IMR-90 (cell line): ENCODE data around the gene MAGI1. TPM values are rescaled to one million over a fixed set of nuclear protein-coding genes. Genes with fewer than 3 reads are reported as not detected.

ENCODE experiments used
- ATAC-seq: fragments of 200-7000 bp; cut with Tn5 transposase; 2 replicates; pipeline ENCODE4 v1.9.1; 2020; ENCODE audit warnings: low read depth, mild to moderate bottlenecking, moderate library complexity
- BruUV-seq: library from RNA; stranded (reverse); fragments of 400-500 nt; replicated peaks from 2 replicates; lab custom pipeline; 2021; lab: Mats Ljungman, UMichigan
- CTCF ChIA-PET: fragments of 300-600 bp; formaldehyde crosslinking; extraction: SDS; loops from one replicate; lab custom pipeline; 2021; ENCODE audit warnings: antibody characterized with exemption; lab: Yijun Ruan, JAX
- POLR2A ChIA-PET: fragments of 300-600 bp; sonication (Branson Sonifier 250); formaldehyde crosslinking; loops from one replicate; lab custom pipeline; 2022; ENCODE audit warnings: antibody characterized with exemption; ENCODE audit not compliant: unreplicated experiment; lab: Charles Lee
- DNase-seq: peaks from one replicate; pipeline ENCODE4 v3.0.0; 2013
- H2AFZ ChIP-seq: replicated peaks from 2 replicates; pipeline ENCODE3; 2013; ENCODE audit warnings: low read length, mild to moderate bottlenecking; ENCODE audit not compliant: poor library complexity
- H2AK5ac ChIP-seq: 2 replicates; pipeline ENCODE4 v1.6.1; 2013; ENCODE audit warnings: low read depth, low read length, inconsistent platforms
- H2AK9ac ChIP-seq: replicated peaks from 2 replicates; pipeline ENCODE3; 2013; ENCODE audit warnings: mild to moderate bottlenecking, low read depth, low read length, moderate library complexity; ENCODE audit not compliant: poor library complexity
- H2BK120ac ChIP-seq: 2 replicates; pipeline ENCODE4 v1.6.1; 2013; ENCODE audit warnings: low read depth, low read length, inconsistent platforms
- H2BK15ac ChIP-seq: 3 replicates; pipeline ENCODE4 v1.6.1; 2013; ENCODE audit warnings: low read depth, low read length, inconsistent platforms
- H2BK20ac ChIP-seq: 2 replicates; pipeline ENCODE4 v1.6.1; 2013; ENCODE audit warnings: low read depth, mild to moderate bottlenecking, inconsistent platforms, low read length, moderate library complexity
- H2BK5ac ChIP-seq: 2 replicates; pipeline ENCODE4 v1.6.1; 2013; ENCODE audit warnings: mild to moderate bottlenecking, low read depth, low read length, inconsistent platforms; ENCODE audit not compliant: poor library complexity, severe bottlenecking
- H3K14ac ChIP-seq: replicated peaks from 2 replicates; pipeline ENCODE4 v1.6.1; 2013; ENCODE audit warnings: low read depth, low read length, inconsistent platforms
- H3K18ac ChIP-seq: 2 replicates; pipeline ENCODE4 v1.6.1; 2013; ENCODE audit warnings: low read depth, low read length, control low read depth
- H3K23ac ChIP-seq: 2 replicates; pipeline ENCODE4 v1.6.1; 2013; ENCODE audit warnings: low read depth, low read length, inconsistent platforms
- H3K27ac ChIP-seq: 2 replicates; pipeline ENCODE4 v1.5.1; 2013; ENCODE audit warnings: mild to moderate bottlenecking, control low read depth, low read length; ENCODE audit not compliant: insufficient read depth
- H3K27me3 ChIP-seq: 2 replicates; pipeline ENCODE4 v1.6.1; 2013; ENCODE audit warnings: low read length; ENCODE audit not compliant: control insufficient read depth, insufficient read depth
- H3K36me3 ChIP-seq: 2 replicates; pipeline ENCODE4 v1.6.1; 2013; ENCODE audit warnings: low read length, mixed read lengths; ENCODE audit not compliant: control insufficient read depth, insufficient read depth
- H3K4ac ChIP-seq: 2 replicates; pipeline ENCODE4 v1.6.1; 2013; ENCODE audit warnings: low read depth, low read length, inconsistent platforms
- H3K4me1 ChIP-seq: 2 replicates; pipeline ENCODE4 v1.6.1; 2013; ENCODE audit warnings: low read length, mixed read lengths; ENCODE audit not compliant: control insufficient read depth, insufficient read depth
- H3K4me2 ChIP-seq: 2 replicates; pipeline ENCODE4 v1.6.1; 2013; ENCODE audit warnings: low read depth, mild to moderate bottlenecking, control low read depth, low read length, moderate library complexity
- H3K4me3 ChIP-seq: 2 replicates; pipeline ENCODE4 v1.5.1; 2013; ENCODE audit warnings: low read depth, mild to moderate bottlenecking, control low read depth, low read length, moderate library complexity; ENCODE audit not compliant: insufficient read depth
- H3K56ac ChIP-seq: 2 replicates; pipeline ENCODE4 v1.6.1; 2013; ENCODE audit warnings: low read length, inconsistent platforms; ENCODE audit not compliant: insufficient read depth; ENCODE audit errors: extremely low read depth
- H3K79me1 ChIP-seq, 2 experiments: 2 replicates each; pipeline ENCODE4 v1.6.1; 2013; ENCODE audit warnings: low read length in 2 of 2, inconsistent platforms in 1 of 2, low read depth in 1 of 2
- H3K9ac ChIP-seq: 2 replicates; pipeline ENCODE4 v1.6.1; 2013; ENCODE audit warnings: low read depth, low read length, control low read depth
- H3K9me1 ChIP-seq: 2 replicates; pipeline ENCODE4 v1.6.1; 2013; ENCODE audit warnings: low read length, inconsistent platforms; ENCODE audit not compliant: insufficient read depth
- H3K9me3 ChIP-seq: 2 replicates; pipeline ENCODE4 v1.6.1; 2013; ENCODE audit warnings: low read length; ENCODE audit not compliant: control insufficient read depth, insufficient read depth
- H4K20me1 ChIP-seq: 2 replicates; pipeline ENCODE4 v1.6.1; 2013; ENCODE audit warnings: low read length, inconsistent platforms; ENCODE audit not compliant: insufficient read depth
- H4K5ac ChIP-seq: 2 replicates; pipeline ENCODE4 v1.6.1; 2013; ENCODE audit warnings: mild to moderate bottlenecking, low read depth, low read length, control low read depth
- H4K8ac ChIP-seq, 2 experiments: 2 replicates each; pipeline ENCODE4 v1.6.1; 2013; ENCODE audit warnings: low read depth in 2 of 2, low read length in 2 of 2, control low read depth in 1 of 2, inconsistent platforms in 1 of 2
- H4K91ac ChIP-seq: 2 replicates; pipeline ENCODE4 v1.6.1; 2013; ENCODE audit warnings: low read depth, low read length, inconsistent platforms; ENCODE audit not compliant: insufficient read depth
- BHLHE40 ChIP-seq: fragments of 150-350 bp; IDR thresholded peaks from 2 replicates; pipeline ENCODE4 v1.6.1; 2016; ENCODE audit warnings: mild to moderate bottlenecking, low read depth, low read length
- CEBPB ChIP-seq: IDR thresholded peaks from 2 replicates; pipeline ENCODE4 v1.6.1; 2012; ENCODE audit warnings: low read depth, low read length, improper control_type of control experiment
- CHD1 ChIP-seq: IDR thresholded peaks from 2 replicates; pipeline ENCODE4 v1.6.1; 2012; ENCODE audit warnings: low read depth, low read length, improper control_type of control experiment
- CTCF ChIP-seq: conservative IDR thresholded peaks from 2 replicates; pipeline ENCODE4 v1.5.1; 2012; ENCODE audit warnings: mild to moderate bottlenecking, low read depth, low read length, improper control_type of control experiment
- ELK1 ChIP-seq: fragments of 150-350 bp; IDR thresholded peaks from 2 replicates; pipeline ENCODE4 v1.6.1; 2016; ENCODE audit warnings: low read depth, mild to moderate bottlenecking, low read length, moderate library complexity, borderline replicate concordance
- FOS ChIP-seq: fragments of 150-350 bp; IDR thresholded peaks from 2 replicates; pipeline ENCODE4 v1.6.1; 2016; ENCODE audit warnings: low read depth, low read length
- MAFK ChIP-seq: IDR thresholded peaks from 2 replicates; pipeline ENCODE4 v1.6.1; 2012; ENCODE audit warnings: low read depth, low read length, improper control_type of control experiment
- MAZ ChIP-seq: IDR thresholded peaks from 2 replicates; pipeline ENCODE4 v1.6.1; 2012; ENCODE audit warnings: low read depth, mild to moderate bottlenecking, low read length, improper control_type of control experiment, moderate library complexity, borderline replicate concordance
- MXI1 ChIP-seq: IDR thresholded peaks from 2 replicates; pipeline ENCODE4 v1.6.1; 2012; ENCODE audit warnings: low read depth, mild to moderate bottlenecking, low read length, moderate library complexity, borderline replicate concordance
- NFE2L2 ChIP-seq: fragments of 150-350 bp; IDR thresholded peaks from 2 replicates; pipeline ENCODE4 v1.6.1; 2016; ENCODE audit warnings: low read depth, mild to moderate bottlenecking, low read length
- POLR2A ChIP-seq: IDR thresholded peaks from 2 replicates; pipeline ENCODE4 v1.6.1; 2012; ENCODE audit warnings: mild to moderate bottlenecking, low read depth, low read length
- RAD21 ChIP-seq: IDR thresholded peaks from 2 replicates; pipeline ENCODE4 v1.6.1; 2012; ENCODE audit warnings: low read length, improper control_type of control experiment
- RCOR1 ChIP-seq: IDR thresholded peaks from 2 replicates; pipeline ENCODE4 v1.6.1; 2012; ENCODE audit warnings: mild to moderate bottlenecking, low read length, improper control_type of control experiment; ENCODE audit not compliant: insufficient replicate concordance
- RFX5 ChIP-seq: IDR thresholded peaks from 2 replicates; pipeline ENCODE4 v1.8.0; 2012; ENCODE audit warnings: low read depth, mild to moderate bottlenecking, low read length, moderate library complexity
- SMC3 ChIP-seq: fragments of 150-350 bp; IDR thresholded peaks from 2 replicates; pipeline ENCODE4 v1.6.1; 2016; ENCODE audit warnings: low read depth, mild to moderate bottlenecking, antibody characterized with exemption, low read length, moderate library complexity
- USF2 ChIP-seq: fragments of 150-350 bp; IDR thresholded peaks from 2 replicates; pipeline ENCODE4 v1.6.1; 2017; ENCODE audit warnings: mild to moderate bottlenecking, antibody characterized with exemption, low read length, low read depth
- WGBS, 2 experiments: methylation state at CpG; one replicate each; pipeline versions ENCODE4 v1.1.5 to v1.1.7; 2013; ENCODE audit warnings: missing lambda C conversion rate in 2 of 2; ENCODE audit not compliant: insufficient read length in 1 of 2; ENCODE audit errors: extremely low coverage in 2 of 2; 5-methylcytosine and 5-hydroxymethylcytosine counted together
- dilution Hi-C: fragments of 300-500 bp; cut with HindIII; formaldehyde crosslinking; loops from one replicate; pipeline ENCODE4 v1.14.3; 2018; ENCODE audit warnings: low sequenced_read_pairs; ENCODE audit not compliant: unreplicated experiment
- in situ Hi-C: fragments of 300-500 bp; cut with MboI; formaldehyde crosslinking; loops from 3 replicates; pipeline ENCODE4 v1.14.3; 2019; ENCODE audit warnings: low sequenced_read_pairs, inconsistent platforms, mixed read lengths
- intact Hi-C: fragments of 100-400 bp; cut with micrococcal nuclease; formaldehyde crosslinking; loops from 2 replicates; pipeline ENCODE4 v1.10.0; 2022
- polyA plus RNA-seq, 3 experiments: library from polyadenylated mRNA; depleted of rRNA; stranded (reverse); fragments of >200 nt; gene quantifications; 2 replicates each; pipeline ENCODE4 v1.2.3, GENCODE V29; 2012; ENCODE audit warnings: low replicate concordance in 1 of 3
- total RNA-seq: library from RNA; depleted of rRNA; stranded (reverse); fragments of >200 nt; gene quantifications from 2 replicates; pipeline ENCODE4 v1.2.3, GENCODE V29; 2012

MAGI1 gene
- total and polyA plus RNA-seq, 2 of the 4 experiments (the other 2 are of a cell fraction) = 14.5 to 24.2 TPM

- H4K8ac ChIP-seq = no peak overlapping the region
- no peak overlapping the region for H2BK20ac ChIP-seq
- H3K18ac ChIP-seq = no peak overlapping the region
- DNase-seq (no peak), ATAC-seq (no peak)
- H3K9me1 ChIP-seq = no peaks in the 10 kb centered on the region; the same call in 1 of the 2 replicates
- H3K4me1 ChIP-seq = peaks cover 4% of the 10 kb centered on the region
- H3K27me3 ChIP-seq = no peaks in the 10 kb centered on the region
- H2AK9ac ChIP-seq = no peak overlapping the region
- no peak overlapping the region for H4K5ac ChIP-seq
- H3K4me2 ChIP-seq = no peak overlapping the region
- H4K91ac ChIP-seq = no peak overlapping the region
- dilution Hi-C loops = no loop called here
- no TSS peak for BruUV-seq
- POLR2A ChIA-PET = no interaction called here
- H2AFZ ChIP-seq = no peak overlapping the region
- in situ Hi-C loops = loop anchor here (25.0 kb wide), 1 partner anchor 742 kb away; no protein-coding TSS in a partner anchor
- no peak overlapping the region for H2AK5ac ChIP-seq
- H3K23ac ChIP-seq = no peak overlapping the region
- no peak overlapping the region for H3K9ac ChIP-seq
- no peaks in the 10 kb centered on the region for H4K20me1 ChIP-seq
- intact Hi-C loops = loop anchor here (2.0 to 5.0 kb wide), 2 partner anchors 45 to 62 kb away; no protein-coding TSS in a partner anchor
- CTCF ChIA-PET = no interaction called here
- TF ChIP-seq ELK1 (no peak), CTCF (no peak), USF2 (no peak), CEBPB (no peak), RAD21 (no peak), RCOR1 (no peak), BHLHE40 (no peak), NFE2L2 (no peak), POLR2A (no peak), MAZ (no peak), RFX5 (no peak), SMC3 (no peak), MXI1 (no peak), MAFK (no peak), CHD1 (no peak), FOS (no peak)
- no peak overlapping the region for H2BK15ac ChIP-seq
- H3K9me3 ChIP-seq = no peaks in the 10 kb centered on the region
- no peak overlapping the region for H3K4me3 ChIP-seq
- no peak overlapping the region for H3K27ac ChIP-seq
- no peaks in the 10 kb centered on the region; a peak in 1 of 4 replicates for H3K79me1 ChIP-seq
- no peak overlapping the region for H2BK120ac ChIP-seq
- WGBS, 2 experiments = 73% methylated on average over 3 of the region's 4 CpGs; no CpG with 5 or more reads in 1 of the 2 experiments
- no peak overlapping the region for H2BK5ac ChIP-seq
- H3K36me3 ChIP-seq = no peaks in the 10 kb centered on the region
- no peak overlapping the region for H3K14ac ChIP-seq
- H3K4ac ChIP-seq = no peak overlapping the region
- H3K56ac ChIP-seq = no peak overlapping the region
These were observed 593.0 kb downstream of the MAGI1 start for GRCh38 chr3:65445573-65446169.
